Left cardiac atrium (tissue), 4 donors: Measurements from ENCODE around the gene KLHL14. TPM values are rescaled to one million over a fixed set of nuclear protein-coding genes. Genes with fewer than 3 reads are reported as not detected.

Source experiments
- ATAC-seq, 2 donors: fragments of 200-7000 bp; cut with Tn5 transposase; one replicate each; pipeline ENCODE4 v1.9.1; 2020; ENCODE audit warnings: mild to moderate bottlenecking in 2 of 2, moderate library complexity in 2 of 2
- DNase-seq: peaks from one replicate; pipeline ENCODE4 v3.0.0-alpha.2; 2020
- intact Hi-C, 2 donors: fragments of 100-400 bp; cut with DNase I; formaldehyde crosslinking; loops; one replicate each; pipeline versions ENCODE4 v1.14.1 to v1.15.1; 2022 to 2023
- total RNA-seq, 2 donors: library from RNA; stranded (reverse); fragmentation: NEBNext Ultra II Directional; extraction: Animal tissue kit (Norgen Biotek cat#: 25700); gene quantifications; one replicate each; pipeline ENCODE4 v1.2.1, GENCODE V29; 2021
- donor health status: DM: no; HTN: yes; CAD: no.
- donor health status: DM: no; HTN: yes; CAD: no; lungs with severe emphysema.
- donor health status: DM: yes; HTN: yes; CAD: no.
- donor health status: Dilated cardiomyopathy.

The KLHL14 gene
- total RNA-seq, 2 donors from 2014 or later = 0.08 to 0.24 TPM

DNA sequence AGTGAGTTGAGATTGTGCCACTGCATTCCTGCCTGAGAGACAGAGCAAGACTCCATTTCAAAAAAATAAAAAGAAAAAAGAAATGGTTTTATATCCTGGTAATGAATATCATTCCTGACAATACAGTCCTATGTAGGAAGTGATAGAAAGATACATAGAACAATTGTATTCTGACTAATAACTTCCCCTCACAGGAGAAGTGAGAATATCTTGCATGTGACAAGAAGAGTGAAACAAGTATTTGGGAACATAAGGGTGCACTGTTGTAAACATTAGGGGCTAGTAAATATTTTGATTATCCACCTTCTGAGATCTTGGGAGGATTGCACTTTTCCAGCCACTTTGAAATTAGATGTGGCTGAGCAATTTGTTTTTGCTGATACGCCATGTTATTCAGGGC, 40.7 kb downstream of the KLHL14 start:
- ATAC-seq = no peak
- no peak for DNase-seq
- intact Hi-C loops = no loop called here

DNA sequence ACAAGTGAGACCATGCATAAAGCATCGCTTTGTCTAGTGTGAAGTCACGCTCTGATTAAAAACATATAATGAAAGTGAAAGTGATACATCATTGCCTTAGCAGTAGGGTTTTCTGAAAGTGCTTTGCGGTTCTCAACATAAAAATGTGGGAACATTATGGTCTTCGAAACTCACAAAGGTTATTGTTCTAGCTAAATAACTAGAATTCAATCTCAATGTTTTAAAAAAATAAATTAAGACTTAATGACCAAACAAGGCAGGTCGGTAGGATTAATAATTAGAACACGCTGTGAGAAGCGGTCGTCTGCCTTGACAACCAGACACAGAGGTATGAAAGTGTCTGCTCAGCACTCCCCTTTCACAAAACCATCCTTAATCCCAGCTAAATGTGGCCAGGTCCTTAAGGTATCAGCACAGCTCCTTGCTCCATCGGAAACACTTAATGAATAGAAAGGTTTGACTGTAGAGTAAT, 42.2 kb downstream of the KLHL14 start:
- intact Hi-C loops = no loop called here
- no peak for ATAC-seq
- DNase-seq = no peak

DNA sequence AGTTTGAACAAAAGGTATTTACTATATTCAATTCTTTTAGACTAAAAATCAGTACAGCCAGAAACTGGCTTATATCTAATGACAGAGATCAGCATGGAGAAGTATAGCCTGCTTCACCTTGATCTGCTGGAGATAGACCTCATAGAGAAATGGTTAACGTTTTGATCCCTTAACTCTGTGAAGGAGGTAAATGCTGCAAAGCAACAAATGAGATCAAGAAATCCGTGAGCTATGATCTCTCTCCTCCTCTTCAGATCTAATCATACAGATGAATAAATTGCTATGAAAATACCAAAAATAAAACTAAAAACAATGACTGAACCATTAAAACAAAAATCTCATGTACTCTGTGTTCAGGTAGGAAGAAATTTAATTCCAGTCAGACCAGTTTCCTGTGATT, 42.8 kb downstream of the KLHL14 start:
- DNase-seq (no peak), ATAC-seq (no peak)
- intact Hi-C loops = no loop called here

DNA sequence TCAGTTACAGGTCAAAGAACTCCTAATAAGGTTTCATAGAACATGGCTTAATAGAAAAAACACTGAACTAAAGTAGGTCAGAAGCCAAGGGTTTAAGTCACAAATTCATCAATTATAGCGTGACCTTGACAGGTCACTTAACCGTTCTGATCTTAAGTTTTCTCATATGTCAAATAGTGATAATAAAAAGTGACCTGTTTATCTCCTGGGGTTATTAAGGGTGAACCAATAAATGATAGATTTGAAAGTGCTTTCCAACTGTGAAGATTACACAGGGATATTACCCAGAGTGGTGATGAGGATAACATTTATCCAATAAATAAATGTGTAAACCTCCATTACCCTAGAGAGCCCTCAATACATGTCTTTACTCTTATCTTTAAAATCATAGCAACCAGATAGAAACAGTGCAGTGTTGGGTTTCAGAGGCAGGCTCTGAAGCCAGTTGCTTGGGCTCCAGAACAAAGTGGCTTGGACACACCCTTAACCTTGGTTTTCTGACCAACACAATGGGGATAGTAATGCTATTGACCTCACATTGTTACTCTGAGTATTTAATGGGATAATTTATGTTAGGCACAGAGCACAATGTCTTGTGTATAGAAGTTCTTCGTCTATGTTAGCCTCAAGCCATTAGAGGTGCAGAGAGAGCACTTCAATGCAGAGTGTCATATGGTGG, 48.6 kb downstream of the KLHL14 start:
- ATAC-seq (no peak), DNase-seq (no peak)
- intact Hi-C loops = no loop called here

DNA sequence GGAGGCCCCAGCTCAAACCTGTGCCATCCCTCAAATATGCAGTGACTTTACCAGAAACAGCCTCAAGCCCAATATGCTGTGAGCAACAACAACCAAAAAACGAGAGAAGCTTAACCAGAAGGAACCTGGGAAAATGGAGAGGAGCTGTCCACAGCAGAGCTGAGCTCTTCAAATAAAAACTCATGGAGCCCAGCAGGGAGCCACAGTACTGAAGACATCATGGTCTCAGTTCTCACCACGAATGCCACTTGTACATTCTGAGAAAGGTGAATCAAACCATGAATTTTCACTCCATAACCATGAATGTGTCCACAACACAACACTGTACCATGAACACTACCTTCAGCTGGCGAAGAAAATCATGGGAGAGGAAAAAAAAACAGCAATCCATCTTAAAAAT, 50.5 kb downstream of the KLHL14 start:
- no peak for DNase-seq
- no peak for ATAC-seq
- intact Hi-C loops = no loop called here

DNA sequence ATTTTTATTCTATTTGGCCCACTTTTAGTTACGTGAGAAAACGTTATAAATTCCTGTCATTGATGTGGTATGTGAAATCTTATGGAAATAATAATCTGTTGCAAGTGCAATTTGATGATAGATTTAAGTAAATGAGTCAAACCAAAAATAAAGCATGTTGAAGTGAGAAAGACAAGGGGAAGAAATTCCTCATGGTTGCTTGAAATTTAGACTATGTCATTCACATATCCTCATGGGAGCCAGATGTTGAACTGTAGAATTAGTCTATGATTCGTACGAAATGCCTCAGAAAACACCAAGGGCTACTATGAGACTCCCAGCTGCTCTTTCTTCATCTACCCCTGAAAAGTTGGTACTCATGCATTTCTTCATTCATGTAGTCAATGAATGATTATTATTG, 55.7 kb downstream of the KLHL14 start:
- intact Hi-C loops = no loop called here
- ATAC-seq = no peak
- DNase-seq = no peak

DNA sequence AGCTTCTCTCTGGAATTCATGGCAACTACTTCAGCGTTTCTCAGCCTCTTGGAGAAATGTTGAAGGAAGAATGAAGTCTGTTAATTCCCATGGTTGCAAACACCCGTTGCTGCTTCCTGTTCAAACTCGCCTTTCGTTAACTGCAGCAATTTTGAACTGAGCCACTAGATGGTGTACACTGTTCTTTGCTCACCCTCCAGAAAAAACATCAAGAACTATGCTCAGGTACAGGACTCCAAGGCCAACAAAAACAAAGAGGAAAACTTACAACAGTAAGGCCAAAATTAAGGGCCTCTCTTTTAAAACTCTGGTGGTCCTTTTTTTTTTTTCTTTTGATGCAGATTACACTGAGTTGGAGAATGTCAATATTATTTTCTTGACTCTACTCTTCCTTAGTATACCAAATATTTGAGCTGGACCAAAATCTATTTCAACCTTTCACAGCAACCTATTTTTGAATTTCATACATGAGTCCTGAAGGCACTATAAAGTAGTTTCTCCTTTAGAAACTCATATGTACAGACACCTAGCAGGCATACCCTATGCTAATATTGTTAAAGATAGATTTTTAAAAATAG, 58.2 kb downstream of the KLHL14 start:
- no peak for DNase-seq
- intact Hi-C loops = no loop called here
- ATAC-seq = peak; percentile 73 to 77

DNA sequence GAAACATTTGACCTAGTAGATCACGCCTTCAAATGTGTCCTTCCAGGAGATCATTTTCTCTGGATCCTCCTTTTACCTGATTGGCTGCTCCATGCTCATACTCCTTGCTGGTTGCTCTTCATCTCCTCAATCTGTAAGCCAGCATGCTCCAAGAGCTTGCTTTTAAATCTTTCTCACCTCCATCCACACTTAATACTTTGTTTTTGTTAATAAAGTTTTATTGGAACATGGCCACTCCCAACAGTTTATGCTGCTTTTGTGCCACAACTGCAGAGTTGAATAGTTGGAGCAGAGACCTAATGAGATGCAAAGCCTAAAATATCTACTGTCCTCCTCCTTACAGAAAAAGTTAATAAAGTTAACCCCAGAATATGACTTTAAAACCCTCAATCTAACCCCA, 60.0 kb downstream of the KLHL14 start:
- DNase-seq = no peak
- intact Hi-C loops = no loop called here
- no peak for ATAC-seq

DNA sequence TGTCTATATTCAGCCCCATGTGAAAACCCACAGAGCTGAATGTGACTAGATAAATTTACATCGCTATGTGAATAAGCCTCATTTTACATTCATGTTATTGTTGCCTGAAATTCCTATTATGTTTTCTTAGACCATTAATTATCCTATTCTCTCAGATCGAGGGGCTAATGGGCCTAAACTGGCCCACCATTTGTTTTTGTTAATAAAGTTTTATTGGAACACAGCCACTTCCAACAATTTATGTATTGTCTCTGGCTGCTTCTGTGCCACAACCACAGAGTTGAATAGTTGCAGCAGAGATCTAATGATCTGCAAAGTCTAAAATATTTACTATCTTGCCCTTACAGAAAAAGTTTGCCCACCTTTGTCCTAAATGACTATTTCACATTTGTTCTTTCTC, 61.0 kb downstream of the KLHL14 start:
- intact Hi-C loops = no loop called here
- DNase-seq (no peak), ATAC-seq (no peak)

DNA sequence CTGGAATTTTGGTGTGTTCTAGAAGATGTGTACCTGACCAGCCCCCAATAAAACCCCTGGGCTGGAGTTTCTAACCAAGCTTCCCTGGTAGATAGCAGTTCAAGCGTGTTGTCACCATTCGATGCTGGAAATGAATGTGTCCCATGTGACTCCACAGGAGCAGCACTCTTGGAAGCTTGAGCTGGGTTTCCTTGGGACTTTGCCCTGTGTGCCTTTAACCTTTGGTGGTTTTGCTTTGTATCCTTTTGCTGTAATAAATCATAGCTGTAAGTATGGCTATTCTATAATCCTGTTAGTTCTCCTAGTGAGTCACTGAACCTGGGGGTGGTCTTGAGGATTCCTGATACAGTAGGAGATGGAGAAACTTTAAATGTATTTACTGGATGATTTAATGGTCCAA, 65.2 kb downstream of the KLHL14 start:
- no peak for DNase-seq
- intact Hi-C loops = no loop called here
- ATAC-seq = no peak

DNA sequence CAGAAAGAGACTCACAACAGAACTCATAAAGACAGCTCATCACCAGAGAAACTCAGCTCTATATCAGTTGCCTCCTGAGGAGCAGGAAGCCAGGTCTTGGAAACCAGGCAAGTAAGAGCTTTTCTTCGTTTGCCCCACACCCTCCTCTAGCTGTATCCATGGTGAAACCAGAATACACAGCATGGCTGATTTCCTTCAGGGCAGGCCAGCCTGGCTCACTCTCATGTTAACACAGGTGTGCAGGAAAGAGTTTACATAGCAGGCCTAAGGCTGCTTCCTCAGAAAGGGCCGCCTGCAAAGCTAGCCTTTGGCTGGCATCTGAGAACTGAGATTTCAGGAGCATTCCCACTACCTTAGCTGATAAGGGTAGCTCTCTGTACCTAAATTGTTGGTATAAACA, 65.7 kb downstream of the KLHL14 start:
- ATAC-seq (no peak), DNase-seq (no peak)
- intact Hi-C loops = no loop called here

DNA sequence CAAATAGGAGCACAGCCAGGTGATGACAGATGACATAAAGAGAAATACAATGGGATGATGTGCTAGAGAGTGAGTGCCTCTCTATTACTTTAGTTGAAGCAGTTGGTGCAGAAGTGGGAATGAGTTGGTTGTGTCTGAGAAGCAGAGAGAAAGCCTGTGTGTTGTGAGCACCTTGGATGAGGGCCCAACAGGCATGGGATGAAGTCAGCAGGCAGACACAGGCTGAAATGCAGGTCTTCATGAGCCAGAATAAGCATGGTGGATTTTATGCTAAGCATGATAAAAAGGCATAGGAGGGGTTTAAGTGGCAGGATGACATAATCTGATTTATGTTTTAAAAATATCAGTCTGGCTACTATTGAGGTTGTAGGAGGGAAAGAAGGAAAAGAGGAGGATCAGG, 71.5 kb downstream of the KLHL14 start:
- DNase-seq = no peak
- intact Hi-C loops = no loop called here
- no peak for ATAC-seq

DNA sequence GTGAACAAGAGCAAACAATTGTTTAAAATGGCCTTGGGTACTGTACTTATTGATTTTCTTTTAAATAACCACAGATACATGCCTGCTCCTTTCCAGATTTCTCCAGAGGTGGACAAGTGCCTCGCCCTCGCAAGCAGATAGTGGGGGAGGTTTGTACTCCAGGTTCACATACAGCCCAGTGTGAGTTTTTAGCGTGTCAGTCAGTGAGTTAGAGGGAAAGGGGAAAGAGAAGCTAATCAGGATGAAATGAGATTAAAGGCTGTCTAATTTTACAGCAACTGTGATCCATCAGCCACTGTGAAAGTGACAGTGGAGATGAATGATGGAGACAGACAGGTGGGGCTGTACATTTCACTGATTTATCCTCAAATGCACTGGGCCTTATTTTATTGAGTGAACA, 74.7 kb downstream of the KLHL14 start:
- intact Hi-C loops = no loop called here
- ATAC-seq = no peak
- DNase-seq = no peak

DNA sequence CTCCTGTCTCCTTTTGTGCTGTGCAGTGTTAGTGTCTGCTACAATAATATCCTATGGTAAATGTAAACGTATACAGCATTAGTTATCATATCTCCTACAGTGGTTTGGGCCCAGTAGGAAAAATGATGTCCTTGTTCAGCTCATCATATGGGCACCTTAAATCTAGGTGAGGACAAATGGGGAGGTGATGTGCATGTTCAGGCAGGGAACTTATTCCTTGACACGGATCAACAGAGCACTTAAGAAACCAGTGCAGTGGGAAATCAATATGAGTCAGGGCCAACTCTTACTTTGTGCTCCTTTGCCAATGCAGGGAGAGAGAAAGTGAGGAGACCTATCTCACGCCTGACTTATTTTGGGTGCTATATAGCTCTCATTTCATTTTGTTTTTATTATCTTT, 76.4 kb downstream of the KLHL14 start:
- no peak for ATAC-seq
- intact Hi-C loops = no loop called here

DNA sequence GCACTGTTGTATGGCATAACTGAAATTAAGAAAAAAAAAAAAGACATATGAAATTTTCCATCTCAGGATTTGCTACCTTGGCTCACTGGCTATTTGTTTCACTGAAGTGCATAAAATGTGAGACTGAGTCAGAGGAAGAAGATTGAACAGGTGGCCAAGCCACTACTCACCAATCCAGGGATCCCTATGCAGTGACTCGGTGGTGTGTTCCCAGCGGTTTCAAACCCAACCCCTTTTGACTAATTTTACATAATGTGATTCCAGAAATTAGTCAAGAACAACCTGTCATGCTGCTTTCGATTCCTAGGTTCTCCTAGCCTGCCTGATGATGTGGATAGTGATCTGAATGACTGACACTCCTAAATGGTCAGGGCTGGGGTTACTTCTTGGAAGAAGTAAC, 77.3 kb downstream of the KLHL14 start:
- DNase-seq (no peak), ATAC-seq (no peak)
- intact Hi-C loops = no loop called here

More for the DNA sequence above, 76.4 kb downstream of the KLHL14 start:
- no peak for DNase-seq

DNA sequence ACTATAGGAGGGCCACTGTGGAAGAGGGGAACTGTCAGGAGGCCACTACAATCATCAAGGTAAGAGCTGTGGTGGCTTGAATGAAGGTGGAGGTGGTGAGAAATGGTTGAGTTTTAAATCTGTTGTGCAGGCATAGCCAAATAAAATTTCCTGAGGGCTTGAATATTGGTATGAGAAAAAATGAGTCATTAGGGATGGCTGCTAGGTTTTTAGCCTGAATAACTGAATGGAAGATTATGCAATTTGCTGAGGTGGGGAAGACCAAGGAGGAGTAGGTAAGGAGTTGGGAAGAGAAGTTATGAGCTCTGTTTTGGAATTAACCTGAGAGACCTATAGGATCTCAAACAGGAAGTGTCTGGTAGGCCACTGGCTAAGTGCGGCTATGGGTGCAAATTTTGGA, 84.0 kb downstream of the KLHL14 start:
- DNase-seq (no peak), ATAC-seq (no peak)
- intact Hi-C loops = no loop called here

DNA sequence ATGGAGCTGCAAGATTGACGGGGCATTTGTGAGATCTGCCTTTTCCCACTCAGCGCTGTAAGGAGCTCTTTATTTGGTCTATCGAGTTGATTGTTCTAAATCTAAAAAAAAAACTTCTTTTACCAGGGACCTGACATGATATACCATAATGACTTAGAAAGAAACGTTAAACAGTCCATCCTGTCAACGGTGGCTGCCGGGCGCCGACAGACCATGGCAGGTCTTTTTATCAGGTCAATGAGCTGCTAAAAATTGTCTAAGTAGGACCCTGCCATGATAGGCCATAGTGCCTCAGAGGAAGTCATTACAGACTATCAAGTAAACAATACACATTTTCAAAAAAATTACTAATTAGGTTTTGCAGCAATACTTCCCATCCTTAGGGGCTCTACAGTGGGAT, 87.9 kb downstream of the KLHL14 start:
- ATAC-seq (no peak), DNase-seq (no peak)
- intact Hi-C loops = no loop called here

DNA sequence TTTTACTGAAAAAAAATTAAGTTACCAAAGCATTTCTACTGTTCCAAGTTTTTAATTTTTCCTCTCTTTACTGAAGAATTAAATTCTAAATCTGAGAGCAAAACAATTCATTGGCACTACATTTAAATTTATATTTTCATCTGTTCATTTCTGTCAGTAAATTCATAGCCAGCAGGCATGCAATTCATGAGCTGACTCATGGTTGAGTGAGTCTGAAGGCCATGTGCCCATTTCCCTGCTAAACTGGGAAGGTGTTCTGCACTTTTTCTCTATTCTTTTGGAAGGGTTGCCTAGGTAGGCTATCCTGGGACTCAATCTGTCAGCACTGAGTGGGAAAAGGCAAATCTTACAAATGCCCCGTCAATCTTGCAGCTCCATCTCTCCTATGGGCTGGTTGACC, 88.7 kb downstream of the KLHL14 start:
- DNase-seq (no peak), ATAC-seq (no peak)
- intact Hi-C loops = no loop called here

DNA sequence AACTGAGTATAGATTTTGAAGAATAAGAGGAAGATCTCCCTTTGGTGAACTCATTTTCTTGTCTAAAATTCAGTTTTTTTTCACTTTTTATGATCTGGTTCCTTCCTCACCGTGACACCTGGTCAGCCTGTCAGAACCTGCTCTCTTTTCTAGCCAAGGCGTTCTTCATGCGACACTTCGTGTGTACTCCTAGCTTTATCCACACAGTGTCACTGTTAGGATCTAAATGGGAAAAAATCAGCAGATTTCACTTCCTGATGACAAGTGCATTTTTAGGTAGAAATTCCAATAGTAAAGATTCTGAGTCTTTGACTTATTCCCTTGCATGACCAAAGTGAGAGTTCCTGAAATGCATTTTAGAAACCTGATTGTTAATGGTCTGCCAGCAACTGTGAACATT, 89.8 kb downstream of the KLHL14 start:
- DNase-seq = no peak
- ATAC-seq = no peak
- intact Hi-C loops = no loop called here

DNA sequence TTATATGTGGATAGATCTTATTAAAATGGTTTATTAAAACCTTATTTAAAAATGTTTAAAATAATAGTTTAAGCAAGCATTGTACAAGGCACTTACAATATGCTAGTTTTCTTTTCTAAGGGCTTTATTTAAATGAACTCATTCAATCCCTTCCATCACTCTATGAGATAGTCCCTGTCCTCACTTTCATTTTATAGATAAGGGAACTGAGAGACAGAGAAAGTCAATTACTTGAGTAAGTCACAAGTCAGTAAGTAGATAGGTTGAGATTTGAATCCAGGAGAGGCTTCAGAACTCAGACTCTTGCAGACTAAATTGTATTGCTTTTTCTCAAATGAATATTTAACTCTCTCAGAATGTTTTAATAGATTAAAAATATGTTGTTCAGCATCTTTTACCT, 95.2 kb downstream of the KLHL14 start:
- DNase-seq (no peak), ATAC-seq (no peak)
- intact Hi-C loops = no loop called here

DNA sequence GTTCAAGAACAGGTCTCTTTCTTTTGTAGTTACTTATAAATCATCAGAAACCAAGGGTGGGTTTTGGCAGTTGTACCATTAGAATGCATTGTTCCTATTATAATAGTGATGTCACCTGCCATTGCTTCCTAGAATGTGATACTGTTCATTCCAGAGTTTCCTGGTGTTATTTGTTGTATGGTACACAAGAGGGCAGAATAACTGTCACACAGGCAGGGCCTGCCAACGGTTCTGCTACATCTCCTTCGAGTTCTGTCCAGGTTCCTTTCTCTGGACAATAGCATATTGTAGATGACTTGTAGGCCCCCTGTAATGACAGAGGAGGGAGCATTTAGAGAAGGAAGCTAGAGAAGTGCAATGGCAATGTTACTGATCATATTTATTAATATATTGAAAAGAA, 98.3 kb downstream of the KLHL14 start:
- ATAC-seq (no peak), DNase-seq (no peak)
- intact Hi-C loops = no loop called here

DNA sequence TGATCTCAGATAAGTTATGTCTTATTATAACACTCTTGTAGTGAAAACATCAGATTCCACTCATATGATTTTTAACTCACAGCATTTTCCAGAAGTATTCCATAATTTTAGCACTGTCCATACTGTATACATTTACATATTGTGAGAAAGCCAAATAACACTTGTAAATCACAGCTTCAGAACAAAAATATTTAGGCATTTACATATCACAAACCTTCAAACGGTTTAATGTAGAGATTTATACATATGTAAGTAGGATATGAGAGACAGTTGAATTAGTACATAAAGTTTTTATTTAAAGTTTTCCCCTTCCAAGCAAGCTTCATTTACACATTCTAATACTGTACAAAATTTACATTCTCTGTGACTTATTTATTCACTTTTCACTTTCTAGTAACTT, 100.4 kb downstream of the KLHL14 start:
- ATAC-seq (no peak), DNase-seq (no peak)
- intact Hi-C loops = no loop called here
